HG03064 (cell line): Measurements from ENCODE around the gene UROC1.

Experiments
- ATAC-seq: cut with Tn5 transposase; IDR thresholded peaks from one replicate; pipeline ENCODE4 v1.9.1; 2021; ENCODE audit warnings: low read depth; ENCODE audit not compliant: unreplicated experiment

UROC1 gene

DNA sequence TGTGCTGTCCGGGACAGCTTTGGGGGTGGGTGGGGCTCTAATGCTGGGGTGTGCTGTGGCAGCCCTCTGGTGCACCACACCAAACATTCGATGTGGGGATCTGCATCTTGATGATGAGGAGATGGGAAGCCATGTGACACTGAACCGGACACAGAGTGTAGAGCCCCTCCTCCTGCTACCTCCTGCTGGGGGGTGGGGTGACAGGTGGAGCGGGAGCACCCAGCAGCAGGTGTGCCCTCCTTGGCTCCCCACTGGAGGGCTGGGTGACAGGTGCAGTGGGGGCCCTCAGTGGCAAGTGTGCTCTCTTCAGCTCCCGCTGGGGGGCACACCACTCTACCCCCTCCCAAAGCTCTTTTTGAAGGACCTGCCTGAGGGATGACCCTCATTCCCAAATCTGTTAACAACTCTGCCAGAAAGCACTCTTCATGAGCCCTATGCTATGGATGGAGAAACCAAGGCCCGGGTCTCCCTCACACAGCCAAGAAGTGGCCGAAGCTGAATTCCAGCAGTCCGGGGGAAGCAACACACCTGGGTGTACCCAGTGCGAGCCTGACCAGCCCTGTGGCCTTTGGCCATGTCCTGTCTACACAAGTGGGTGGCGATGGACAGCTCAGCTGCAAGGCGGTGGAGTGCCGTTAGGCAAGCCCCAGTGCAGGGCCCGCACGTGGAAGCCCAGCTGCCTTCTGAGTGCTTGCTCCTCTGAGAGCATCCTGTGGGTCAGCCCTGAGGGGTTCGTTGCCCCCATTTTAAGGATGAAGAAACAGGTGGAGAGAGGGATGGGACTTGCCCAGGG, 609 bp upstream of the UROC1 start:
- ATAC-seq = no peak

DNA sequence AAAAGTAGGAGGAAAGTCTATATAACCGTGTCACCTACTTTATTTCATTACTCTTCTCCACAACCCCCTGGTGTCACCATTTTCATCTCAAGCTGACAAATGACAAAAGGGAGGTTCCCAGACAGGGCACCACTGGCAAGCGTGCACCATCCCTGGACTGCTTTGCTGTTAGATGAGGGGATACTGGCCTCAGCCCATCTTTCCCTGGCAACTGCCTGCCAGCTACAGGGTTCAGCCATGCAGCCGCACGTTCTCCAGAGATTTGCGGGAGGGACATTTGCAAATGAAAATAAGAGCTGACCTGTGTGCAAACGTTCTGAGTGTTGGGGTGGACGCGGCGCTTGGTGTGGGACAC, 660 bp downstream of the UROC1 start:
- no peak for ATAC-seq

DNA sequence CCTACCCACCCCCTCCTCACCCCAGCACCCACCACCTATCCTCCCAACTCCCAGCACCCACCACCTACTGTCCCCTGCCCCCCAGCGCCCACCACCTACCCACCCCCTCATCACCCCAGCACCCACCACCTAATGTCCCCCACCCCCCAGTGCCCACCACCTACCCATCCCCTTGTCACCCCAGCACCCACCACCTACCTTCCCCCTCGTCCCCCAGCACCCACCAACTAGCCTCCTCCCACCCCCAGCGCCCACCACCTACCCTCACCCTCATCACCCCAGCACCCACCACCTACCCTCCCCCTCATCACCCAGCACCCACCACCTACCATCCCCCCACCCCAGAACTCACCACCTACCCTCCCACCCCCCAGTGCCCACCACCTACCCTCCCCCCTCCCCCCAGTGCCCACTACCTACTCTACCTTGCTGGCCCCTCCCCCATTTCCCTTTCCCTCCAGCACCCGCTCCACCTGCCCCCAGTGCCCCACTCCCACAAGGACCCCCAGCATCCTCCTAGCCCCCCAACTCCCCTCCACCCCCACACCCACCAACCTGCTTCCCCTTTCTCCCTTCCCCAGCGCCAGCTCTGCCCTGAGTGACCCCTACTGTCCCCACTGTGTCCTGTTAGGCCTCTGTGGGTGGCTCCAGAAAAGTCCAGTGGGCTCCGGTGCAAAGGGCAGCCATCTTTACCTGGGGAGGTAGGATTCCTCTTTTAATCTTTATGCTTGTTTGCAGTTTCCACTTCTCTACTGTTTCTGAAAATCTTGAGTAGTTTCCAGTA, 1.2 kb downstream of the UROC1 start:
- ATAC-seq = no peak

DNA sequence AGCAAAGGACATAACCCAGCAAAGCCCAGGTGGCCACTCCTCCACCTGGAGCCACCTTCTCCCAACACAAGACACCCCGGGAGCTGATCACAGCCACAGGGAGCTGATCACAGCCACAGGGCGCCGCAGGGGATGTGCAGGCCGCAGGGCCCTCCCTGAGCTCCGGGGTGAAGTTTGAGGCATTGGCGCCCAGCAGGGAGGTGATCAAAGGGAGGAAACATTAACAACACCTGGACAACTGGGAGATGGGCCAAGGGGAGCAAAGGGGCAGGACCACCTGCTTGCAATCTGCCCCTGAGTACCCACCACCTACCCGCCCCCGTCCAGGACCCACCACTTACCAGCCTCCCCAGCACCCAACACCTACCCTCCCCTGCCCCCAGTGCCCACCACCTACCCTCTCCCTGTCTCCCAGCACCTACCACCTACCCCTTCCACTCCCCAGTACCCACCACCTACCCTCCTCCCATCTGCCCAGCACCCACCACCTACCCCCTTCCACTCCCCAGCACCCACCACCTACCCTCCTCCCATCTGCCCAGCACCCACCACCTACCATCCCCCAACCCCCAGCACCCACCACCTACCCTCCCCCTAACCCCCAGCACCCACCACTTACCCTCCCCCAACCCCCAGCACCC, 2.4 kb downstream of the UROC1 start:
- no peak for ATAC-seq

DNA sequence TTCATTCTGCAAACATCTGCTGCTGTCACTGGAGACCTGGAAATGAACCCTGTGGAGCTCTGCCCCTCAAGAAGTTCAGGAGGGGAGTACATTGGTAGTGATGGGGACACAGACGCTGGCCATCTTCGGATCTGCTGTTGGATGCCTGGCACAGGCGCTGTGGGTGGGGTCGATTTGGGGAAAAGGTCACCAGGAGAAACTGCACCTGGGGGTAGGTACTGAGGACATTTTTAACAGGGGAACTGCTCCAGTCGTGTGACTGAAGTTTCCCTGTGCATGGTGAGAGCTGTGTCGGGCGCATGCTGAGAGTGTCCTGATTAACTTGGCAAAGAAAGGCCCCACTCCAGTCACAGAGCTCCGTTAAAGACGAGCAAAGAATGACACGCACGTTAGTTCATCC, 3.4 kb downstream of the UROC1 start:
- no peak for ATAC-seq

DNA sequence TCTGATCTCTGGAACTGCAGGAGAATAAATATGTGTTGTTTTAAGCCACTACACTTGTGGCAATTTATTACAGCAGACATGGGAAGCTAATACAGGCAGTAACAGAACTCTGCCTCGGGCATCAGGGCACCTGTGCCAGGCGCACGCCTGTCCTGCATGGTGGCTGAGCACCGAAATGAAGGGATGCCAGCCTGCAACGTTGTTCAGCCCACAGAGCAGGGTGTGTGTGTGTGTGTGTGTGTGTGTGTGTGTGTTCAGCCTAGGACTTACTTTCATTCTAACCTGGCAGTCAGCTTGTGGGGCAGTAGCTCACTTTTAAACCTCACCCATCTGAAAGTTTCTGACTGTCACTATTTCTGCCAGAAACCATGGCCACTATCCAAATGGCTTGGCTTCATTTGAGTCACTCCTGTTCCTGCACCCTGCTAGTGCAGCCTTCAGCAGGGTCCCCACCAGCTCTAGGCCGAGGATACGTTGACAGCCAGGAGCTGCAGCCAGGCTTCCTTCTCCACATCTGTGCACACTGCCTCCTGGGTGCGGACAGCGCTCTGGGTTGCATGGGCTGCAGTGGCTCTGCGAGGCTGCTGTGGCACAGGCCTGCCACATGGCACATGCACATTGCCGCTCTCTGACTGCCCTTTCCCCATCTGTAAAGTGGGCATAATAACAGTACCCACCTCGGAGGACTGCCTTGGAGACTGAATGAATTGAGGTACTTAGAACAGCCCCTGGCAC, 4.5 kb downstream of the UROC1 start:
- no peak for ATAC-seq

DNA sequence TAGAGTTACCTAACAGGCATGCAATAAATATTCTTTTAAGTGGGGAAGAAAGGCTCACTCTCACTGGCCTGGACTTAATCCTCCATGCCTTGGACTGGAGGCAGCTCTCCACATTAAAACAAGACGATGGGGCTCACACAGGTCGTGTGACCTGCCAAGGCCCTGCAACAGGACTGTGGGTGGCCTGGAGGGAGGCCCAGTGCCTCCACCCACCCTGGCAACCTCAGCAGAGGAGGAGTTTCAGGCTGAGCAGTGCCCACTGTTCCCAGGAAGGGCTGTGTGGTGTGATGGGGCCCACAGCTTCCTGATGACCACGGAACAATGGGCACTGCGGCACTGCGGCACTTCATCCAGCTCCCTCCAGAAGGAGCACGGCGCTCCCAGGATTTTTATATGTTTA, 5.5 kb downstream of the UROC1 start:
- ATAC-seq = no peak

DNA sequence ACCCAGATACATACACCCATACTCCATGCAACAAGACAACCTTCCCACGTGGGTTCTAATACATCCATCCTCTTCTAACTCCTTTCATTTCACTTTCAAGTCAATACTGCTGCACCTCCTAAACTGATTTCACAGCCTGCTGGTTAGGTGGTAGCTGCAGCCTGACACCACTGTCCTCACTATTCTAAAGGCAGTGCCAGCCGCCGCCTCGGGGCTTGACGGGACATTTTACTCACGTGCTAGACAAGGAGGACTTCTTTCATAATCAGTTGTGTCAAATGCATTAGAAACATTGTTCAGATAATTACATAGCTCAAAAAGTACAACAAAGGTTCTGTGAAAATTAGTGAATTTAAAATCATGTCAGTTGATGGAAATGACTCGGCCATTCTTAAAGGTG, 6.3 kb downstream of the UROC1 start:
- no peak for ATAC-seq

DNA sequence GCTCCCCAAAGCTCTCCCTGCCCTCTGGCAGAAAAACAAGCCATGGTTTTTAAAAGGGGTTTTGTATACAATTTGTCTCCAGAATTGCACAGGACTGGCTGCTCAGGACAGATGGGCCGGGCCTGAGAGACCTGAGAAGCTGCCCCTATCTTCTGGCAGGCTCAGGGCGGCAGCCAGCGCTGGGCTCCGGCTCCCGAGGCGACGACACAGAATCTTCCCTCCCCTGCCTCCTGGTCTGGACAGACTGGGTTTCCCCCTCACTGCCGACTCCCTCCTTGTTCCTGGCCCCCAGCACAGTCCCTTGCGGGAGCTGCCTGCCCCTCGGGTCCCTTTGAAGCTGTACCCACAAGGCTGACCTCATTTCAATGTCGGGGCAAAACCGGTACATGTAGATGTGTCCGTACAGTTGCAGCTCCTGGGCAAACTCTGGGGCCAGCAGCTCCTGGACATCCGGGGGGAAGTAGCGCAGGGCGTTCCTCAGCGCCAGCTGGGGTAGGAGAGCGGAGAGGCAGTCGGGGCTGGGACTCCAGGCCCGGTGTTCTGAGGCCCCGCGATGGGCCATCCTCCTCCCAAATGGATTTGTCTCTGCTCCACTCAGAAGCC, 7.2 kb downstream of the UROC1 start:
- ATAC-seq = no peak

DNA sequence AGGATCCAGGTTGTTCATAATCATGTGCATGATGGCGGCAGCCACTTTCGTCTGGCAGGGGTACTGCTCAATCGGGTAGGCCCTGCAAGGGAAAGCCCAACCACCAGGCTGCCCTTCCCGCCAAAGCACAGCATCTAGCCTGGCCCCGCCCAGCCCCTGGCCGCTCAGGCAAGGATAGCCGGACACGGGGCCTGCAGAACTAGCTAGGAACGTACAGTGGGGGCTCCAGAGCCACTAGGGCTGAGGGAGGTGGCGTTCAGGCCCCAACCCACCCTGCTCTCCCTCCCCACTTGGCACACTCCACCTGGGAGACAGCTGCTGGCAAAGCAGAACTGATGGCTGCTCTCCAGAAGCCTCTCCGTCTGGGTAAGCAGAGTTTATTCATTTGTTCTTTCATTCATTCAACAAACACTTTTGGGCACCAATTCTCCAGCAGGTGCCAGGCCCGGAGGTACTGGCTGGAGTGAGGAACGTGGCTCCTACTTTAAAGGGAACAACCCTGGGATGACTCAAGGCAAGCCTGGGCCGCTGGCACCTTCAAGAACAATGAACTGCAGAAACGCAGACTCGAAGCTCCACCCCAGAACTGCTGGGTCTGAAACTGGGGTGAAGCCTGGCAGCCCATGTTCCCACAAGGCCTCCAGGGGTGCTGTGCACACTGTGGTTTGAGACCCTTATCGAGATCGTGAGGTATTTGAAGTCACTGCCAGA, 7.8 kb downstream of the UROC1 start:
- no peak for ATAC-seq

DNA sequence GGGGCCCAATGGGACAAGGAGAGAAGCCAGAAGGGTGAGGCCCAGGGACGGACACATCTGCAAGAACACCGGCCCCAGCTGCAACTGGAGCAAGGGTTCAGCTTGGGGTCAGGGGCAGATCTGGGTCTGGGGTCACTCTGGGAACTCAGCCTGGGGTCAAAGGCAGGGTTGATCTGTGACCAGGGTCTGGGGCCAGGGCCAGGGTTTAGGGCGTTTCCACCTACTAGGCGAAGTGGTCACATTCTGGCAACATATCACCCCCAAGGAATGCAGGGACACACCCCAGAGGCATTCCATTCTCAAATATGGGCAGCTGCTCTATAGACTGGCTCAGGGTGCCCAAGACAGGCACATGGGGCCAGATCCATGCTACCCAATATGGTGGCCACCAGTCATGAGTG, 9.0 kb downstream of the UROC1 start:
- no peak for ATAC-seq

DNA sequence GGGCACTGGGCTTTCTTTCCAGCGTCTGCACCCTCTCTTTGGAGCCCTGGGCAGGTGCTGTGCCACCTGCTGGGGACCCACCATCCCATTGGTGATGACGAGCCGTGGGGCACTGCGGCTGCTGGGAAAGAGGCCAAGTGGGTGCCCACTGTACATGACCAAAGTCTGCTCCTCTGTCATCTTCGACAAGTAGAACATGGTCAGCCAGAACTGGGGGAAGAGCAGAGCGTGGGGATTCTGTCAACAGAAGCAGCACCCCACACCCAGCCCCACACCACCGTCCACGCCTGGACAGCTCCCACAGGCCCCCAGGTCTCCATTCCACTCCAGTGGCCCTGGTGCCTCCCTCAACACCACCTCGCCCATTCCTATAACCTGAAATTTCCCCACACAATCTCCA, 9.7 kb downstream of the UROC1 start:
- no peak for ATAC-seq

DNA sequence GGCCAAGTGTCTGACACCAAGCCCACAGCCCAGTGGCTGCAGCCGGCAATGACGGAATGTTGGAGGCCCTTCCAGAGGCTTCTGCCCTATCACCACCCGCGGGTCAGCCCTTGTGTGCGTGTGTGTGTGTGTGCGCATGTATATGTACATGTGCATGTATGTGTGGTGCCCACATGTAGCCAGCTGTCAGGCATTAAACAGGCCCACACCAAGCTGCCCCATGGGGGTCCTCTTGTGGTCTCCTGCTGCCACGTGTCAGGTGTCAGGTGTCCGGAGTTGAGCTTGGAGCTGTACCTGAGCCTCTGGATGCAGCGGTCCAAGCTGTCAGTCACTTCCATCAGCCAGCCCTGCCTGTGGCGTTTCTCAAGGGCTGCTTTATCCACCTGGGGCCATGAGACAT, 13.9 kb downstream of the UROC1 start:
- ATAC-seq = no peak

DNA sequence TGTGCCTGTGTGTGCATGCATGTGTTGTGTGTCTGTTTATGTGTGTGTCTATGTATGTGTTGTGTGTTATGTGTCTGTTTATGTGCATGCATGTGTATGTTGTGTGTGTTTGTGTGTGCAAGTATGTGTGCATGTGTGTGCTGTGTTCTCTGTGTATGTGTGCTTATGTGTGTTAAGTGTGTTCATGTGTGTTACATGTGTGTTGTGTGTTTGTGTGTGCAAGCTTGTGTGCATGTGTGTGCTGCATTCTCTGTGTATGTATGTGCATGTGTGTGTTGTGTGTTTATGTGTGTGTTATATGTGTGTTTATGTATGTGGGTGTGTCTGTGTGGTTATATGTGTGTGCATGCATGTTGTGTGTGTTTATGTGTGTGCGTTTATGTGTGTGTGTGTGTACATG, 14.9 kb downstream of the UROC1 start:
- no peak for ATAC-seq

DNA sequence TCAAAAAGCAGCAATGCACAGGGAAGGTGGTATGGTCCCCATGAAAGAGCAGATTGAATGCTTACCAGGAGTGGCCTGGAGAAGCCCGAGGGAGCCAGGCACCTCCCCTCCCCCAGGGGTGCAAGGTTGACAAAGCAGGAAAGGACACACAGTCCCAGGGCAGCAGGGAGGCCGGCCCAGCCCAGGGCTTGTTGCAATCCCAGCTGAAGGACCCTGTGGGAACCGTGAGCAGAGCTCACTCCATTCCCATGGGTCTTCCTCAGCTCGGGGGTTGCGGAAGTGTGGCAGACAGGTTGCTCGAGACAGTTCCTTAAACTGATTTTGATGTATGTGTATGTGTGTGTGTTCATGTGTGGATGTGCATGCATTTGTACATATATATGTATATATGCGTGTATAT, 15.8 kb downstream of the UROC1 start:
- no peak for ATAC-seq

DNA sequence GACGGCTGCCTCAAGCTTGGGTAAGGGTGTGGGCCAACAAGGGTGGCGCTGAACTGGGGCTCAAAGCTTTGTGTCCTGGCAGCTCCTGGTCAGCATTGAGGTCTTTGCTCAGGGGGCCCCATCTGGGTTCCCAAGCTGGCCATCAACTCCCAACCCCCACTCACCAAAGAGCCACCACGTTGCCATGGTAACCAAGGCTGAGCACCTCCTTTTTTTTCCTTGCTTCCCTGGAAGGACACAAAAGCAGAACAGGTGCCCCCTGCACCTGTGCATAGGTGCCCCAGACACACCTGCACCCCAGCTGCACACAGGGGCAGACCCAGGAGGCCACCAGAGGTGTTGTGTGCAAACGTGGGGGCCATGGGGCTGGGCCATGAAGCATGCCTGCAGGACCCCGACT, 16.5 kb downstream of the UROC1 start:
- ATAC-seq = no peak

DNA sequence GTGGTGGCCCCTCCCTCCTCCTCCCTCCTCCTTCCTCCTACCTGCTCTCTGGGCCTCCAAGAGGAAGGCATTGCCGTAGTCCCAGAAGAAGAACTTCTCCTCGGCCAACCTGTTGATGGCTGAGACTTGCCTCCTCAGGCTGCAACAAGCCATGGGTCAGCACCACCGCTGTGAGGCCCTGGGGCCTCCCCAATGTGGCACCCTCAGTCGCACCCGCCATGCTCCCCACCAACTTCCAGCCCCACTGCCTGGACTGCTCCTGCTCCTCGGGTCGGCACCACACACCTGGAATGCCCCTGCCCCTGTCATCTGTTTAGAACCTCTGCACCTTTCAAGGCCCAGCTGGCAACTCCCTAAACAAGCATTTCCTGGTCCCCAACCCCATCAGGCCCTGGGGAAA, 17.6 kb downstream of the UROC1 start:
- no peak for ATAC-seq

DNA sequence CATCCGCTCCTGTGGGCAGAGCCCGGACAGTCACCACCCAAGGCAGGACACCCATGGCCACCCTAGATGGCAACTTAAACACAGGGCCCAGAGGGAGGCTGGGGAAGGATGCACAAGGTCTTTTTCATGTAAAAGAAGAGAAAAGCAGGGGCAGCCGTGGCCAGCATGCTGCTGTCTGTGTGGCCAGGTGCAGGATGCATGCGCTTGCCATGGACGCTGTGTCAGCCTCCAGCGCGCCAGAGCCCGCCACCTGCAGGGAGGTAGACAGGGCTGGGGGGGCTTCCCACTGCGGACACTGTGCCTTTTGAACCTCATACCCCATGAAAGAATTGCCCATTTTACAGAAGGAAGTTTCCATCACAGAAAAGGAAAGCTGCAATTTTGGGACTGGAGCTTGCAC, 18.2 kb downstream of the UROC1 start:
- ATAC-seq = no peak

DNA sequence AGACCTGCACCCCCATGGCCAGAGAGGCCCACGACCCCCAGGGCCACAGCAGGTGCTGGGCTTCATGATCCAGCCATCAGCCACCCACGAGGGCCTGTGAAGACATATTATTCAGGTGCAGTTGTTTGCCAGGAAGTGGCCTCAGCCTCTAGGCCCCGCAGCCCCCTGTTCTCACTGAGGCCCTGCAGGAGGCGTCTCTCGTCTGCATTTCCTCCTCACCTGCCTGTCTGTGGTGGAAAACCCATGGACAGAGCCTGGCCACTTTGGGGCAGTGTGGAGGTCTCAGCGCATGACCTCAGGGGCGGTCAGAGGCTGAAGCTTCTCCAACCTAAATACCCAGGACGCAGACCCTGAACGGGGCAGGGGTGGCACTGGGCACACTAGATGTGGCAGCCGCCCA, 18.6 kb downstream of the UROC1 start:
- no peak for ATAC-seq

DNA sequence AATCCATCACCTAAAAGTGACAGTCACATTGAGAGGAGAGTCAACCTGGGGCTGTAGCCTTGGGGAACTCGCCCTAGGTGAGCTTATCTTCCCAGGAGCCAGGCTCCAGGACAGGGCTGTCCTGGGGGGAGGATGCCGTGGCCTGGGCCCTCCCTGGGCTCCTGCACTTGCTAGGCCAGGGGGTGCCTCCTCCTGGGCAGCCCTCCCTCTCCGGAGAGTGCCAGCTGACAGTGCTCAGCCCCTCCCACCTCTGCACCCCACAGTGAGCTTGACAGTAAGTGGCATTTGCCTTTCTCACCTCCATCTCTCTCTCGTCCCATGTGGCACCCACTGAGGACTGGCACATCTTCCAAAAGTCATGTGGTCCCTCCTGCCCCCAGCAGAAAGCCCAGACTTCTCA, 19.1 kb downstream of the UROC1 start:
- no peak for ATAC-seq
